Activated CD4-positive, alpha-beta T cell treated with anti-CD3 and anti-CD28 coated beads, Interleukin-2, amount 10 ng/mL, durations not matched to agents 24 days and 14 days (primary cell): Measurements from ENCODE around the gene ZNF384. TPM values are rescaled to one million over a fixed set of nuclear protein-coding genes. Genes with fewer than 3 reads are reported as not detected.

Experiments used
- DNase-seq: peaks from one replicate; pipeline ENCODE4 v3.0.0; 2022
- H3K27ac Mint-ChIP-seq: one replicate; pipeline ENCODE4 v1.8.0; 2022; ENCODE audit warnings: mild to moderate bottlenecking, mixed read lengths
- H3K27me3 Mint-ChIP-seq: one replicate; pipeline ENCODE4 v1.8.0; 2022; ENCODE audit warnings: mixed read lengths
- H3K36me3 Mint-ChIP-seq: one replicate; pipeline ENCODE4 v1.8.0; 2022; ENCODE audit warnings: low read depth, mild to moderate bottlenecking, mixed read lengths
- H3K4me1 Mint-ChIP-seq: one replicate; pipeline ENCODE4 v1.8.0; 2021; ENCODE audit warnings: mixed read lengths
- H3K4me3 Mint-ChIP-seq: one replicate; pipeline ENCODE4 v1.8.0; 2022; ENCODE audit warnings: mild to moderate bottlenecking, moderate library complexity, mixed read lengths
- H3K9me3 Mint-ChIP-seq: one replicate; pipeline ENCODE4 v1.8.0; 2021; ENCODE audit warnings: mixed read lengths
- intact Hi-C: fragments of 100-400 bp; cut with micrococcal nuclease; formaldehyde crosslinking; loops from one replicate; pipeline ENCODE4 v1.15.1; 2023
- total RNA-seq: library from RNA; stranded (reverse); gene quantifications from 2 replicates; pipeline ENCODE4 v1.2.3, GENCODE V29; 2022

The ZNF384 gene
- total RNA-seq, 1 donor from 2014 or later = 84.4 TPM

DNA sequence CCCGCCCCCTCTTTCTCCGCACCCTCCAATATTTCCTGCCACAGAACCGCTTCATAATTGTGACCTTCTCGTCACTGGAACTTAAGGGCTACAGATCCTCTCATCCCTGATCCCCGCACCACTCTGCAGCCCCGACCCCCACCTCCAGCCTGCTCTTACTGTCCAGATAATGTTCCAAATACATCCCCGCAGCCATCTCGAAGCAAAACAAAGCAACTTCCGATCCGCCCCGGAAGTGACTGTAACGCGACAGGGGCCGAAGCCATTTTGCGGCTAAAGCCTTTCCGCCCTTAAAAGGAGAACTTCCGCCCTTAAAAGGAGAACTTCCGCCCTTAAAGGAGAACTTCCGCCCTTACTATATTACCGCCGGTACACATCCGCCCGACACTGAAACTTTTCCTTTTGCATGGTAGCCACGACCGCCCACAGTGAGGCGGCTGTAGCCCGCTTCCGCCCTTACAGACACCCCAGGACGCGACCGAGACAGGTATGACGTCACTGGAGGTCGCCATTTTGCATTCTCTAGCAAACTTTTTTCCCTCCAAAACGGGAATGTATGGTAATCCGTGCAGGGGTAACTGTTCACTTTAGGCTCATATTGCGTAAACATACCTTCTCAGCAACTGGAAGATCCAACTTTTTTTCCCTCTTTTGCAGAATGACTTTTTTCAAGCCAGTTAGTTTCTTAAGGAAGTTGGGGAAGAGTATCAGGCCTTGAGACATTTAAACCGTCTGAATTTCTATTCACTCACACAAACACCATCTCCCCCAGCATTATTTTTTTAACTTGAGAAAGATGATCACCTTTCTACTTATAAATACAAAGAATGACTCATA lies 26.1 kb downstream of the ZNF384 start, which contains the start of gene ING4:
ING4 (minus strand) TSS at position 214 of the 837 bp plus-strand sequence; CDS start at position 196, 18 bp downstream.
- Mint-ChIP-seq H3K4me1 (peaks cover 21% of the 10 kb centered on the region), H3K27ac (peak within 1 kb of the TSS; percentile 96), H3K9me3 (peaks cover 4% of the 10 kb centered on the region), H3K27me3 (peaks cover 2% of the 10 kb centered on the region), H3K36me3 (peaks cover 34% of the 10 kb centered on the region), H3K4me3 (peak within 1 kb of the TSS; percentile 98)
- intact Hi-C loops = loop anchor here (1.0 to 5.0 kb wide), 9 partner anchors 26 to 524 kb away; partner anchors contain the start of genes CHD4, COPS7A, LPAR5 and MRPL51
- peak; percentile 99 for DNase-seq

GRCh38 chr12:6662602-6662905 lies 26.6 kb downstream of the ZNF384 start:
- Mint-ChIP-seq H3K27me3 (peaks cover 2% of the 10 kb centered on the region), H3K27ac (peak overlapping the region; percentile 96), H3K4me1 (peaks cover 21% of the 10 kb centered on the region), H3K36me3 (peaks cover 29% of the 10 kb centered on the region), H3K4me3 (peak overlapping the region; percentile 98), H3K9me3 (peaks cover 4% of the 10 kb centered on the region)
- intact Hi-C loops = loop anchor here (2.0 to 5.0 kb wide), 2 partner anchors 94 to 525 kb away; partner anchors contain the start of genes NOP2 and PEX5
- DNase-seq = no peak

DNA sequence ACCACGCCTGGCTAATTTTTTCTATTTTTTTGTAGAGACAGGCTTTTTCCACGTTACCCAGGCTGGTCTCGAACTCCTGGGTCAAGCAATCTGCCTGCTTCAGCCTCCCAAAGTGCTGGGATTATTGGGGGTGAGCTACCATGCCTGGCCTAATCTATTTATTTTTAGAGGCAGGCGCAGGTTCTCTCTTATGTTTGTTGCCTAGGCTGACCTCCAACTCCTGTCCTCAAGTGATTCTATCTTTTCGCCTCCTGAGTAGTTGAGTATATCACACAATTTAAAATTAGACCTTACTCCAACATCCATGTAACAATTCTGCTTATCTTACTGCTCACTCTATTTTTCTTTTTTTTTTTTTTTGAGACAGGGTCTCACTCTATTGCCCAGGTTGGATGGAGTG lies 35.2 kb downstream of the ZNF384 start:
- no peaks in the 10 kb centered on the region for H3K9me3 Mint-ChIP-seq
- H3K4me3 Mint-ChIP-seq = no peak overlapping the region
- DNase-seq = no peak
- H3K36me3 Mint-ChIP-seq = peaks cover 49% of the 10 kb centered on the region
- intact Hi-C loops = no loop called here
- no peaks in the 10 kb centered on the region for H3K27me3 Mint-ChIP-seq
- no peak overlapping the region for H3K27ac Mint-ChIP-seq
- no peaks in the 10 kb centered on the region for H3K4me1 Mint-ChIP-seq

DNA sequence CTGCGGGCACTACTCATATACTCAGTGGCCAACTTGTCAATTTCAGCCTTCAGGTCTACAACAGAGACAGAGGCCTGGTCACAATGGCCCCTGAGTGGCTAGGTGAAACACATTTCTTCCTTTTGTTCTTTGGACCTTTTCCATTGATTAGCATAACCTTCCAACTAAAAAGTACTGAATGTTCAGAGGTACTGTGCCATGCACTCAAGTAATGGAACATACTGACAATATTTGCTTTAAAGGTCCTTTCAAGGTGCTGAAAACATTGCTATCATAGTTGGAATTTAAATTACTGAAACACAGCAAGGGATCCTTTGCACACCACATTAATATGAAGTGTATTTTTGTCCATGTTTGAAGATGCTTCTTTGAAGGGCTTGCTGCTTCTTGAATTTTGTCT lies 35.8 kb downstream of the ZNF384 start:
- H3K27me3 Mint-ChIP-seq = no peaks in the 10 kb centered on the region
- H3K36me3 Mint-ChIP-seq = peaks cover 47% of the 10 kb centered on the region
- intact Hi-C loops = no loop called here
- no peak overlapping the region for H3K27ac Mint-ChIP-seq
- no peak for DNase-seq
- H3K4me1 Mint-ChIP-seq = no peaks in the 10 kb centered on the region
- H3K9me3 Mint-ChIP-seq = no peaks in the 10 kb centered on the region
- no peak overlapping the region for H3K4me3 Mint-ChIP-seq

DNA sequence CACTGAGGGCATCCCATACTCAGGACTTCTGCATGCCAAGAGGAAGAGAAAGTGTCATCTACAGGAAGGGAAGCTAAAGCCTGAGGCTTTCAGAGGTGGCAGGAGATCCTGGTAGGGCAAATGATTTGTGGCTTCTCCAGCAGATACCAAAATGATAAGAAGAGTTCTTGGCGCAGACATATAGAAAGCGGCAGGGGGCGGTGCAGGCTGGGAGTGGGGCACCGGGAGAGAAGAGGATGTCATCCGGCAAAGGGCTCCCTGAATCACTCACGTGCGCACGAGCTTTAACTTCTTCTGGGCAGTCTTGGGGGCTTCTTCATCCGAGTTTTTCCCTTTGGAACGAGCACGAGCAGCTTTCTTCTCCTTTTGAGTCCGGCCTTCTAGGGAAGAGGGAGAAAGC lies 36.8 kb downstream of the ZNF384 start:
- Mint-ChIP-seq H3K4me3 (no peak overlapping the region), H3K27ac (no peak overlapping the region), H3K9me3 (no peaks in the 10 kb centered on the region), H3K27me3 (no peaks in the 10 kb centered on the region), H3K36me3 (peaks cover 50% of the 10 kb centered on the region), H3K4me1 (peaks cover 2% of the 10 kb centered on the region)
- no peak for DNase-seq
- intact Hi-C loops = no loop called here

DNA sequence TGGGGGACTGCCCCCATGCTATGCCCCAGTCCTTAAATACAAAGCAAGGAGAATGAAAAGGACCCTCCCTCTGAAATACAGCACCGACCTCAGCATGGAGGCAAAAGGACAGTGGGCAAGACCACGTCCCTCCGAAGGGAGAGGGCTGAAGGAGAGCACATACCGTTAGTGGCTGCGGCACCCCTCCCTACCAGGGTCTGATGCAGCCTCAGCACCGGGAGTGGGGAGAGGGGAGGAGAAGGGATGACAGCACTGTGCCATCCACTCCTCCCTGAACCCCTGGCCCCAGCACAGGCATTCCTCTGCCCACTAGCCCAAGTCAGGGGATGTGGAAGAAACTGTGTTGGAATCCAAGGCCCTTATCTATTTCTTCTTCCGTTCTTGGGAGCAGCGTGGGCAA lies 38.3 kb downstream of the ZNF384 start:
- no peak overlapping the region for H3K4me3 Mint-ChIP-seq
- H3K4me1 Mint-ChIP-seq = peaks cover 10% of the 10 kb centered on the region
- no peak for DNase-seq
- no peaks in the 10 kb centered on the region for H3K9me3 Mint-ChIP-seq
- intact Hi-C loops = no loop called here
- H3K27me3 Mint-ChIP-seq = peaks cover 2% of the 10 kb centered on the region
- peaks cover 48% of the 10 kb centered on the region for H3K36me3 Mint-ChIP-seq
- no peak overlapping the region for H3K27ac Mint-ChIP-seq

GRCh38 chr12:6647083-6647604 lies 42.0 kb downstream of the ZNF384 start, which contains the start of gene ACRBP:
Gene ACRBP, minus strand, starts transcription at chr12:6647432. Its CDS starts 66 bp downstream, at chr12:6647366.
- peaks cover 16% of the 10 kb centered on the region for H3K4me1 Mint-ChIP-seq
- peak; percentile 86 for DNase-seq
- peak within 1 kb of the TSS; percentile 68 for H3K4me3 Mint-ChIP-seq
- peak within 1 kb of the TSS; percentile 56 for H3K27ac Mint-ChIP-seq
- H3K9me3 Mint-ChIP-seq = peaks cover 14% of the 10 kb centered on the region
- peaks cover 5% of the 10 kb centered on the region for H3K27me3 Mint-ChIP-seq
- intact Hi-C loops = no loop called here
- H3K36me3 Mint-ChIP-seq = peaks cover 43% of the 10 kb centered on the region

GRCh38 chr12:6646276-6647082 lies 42.7 kb downstream of the ZNF384 start:
- intact Hi-C loops = no loop called here
- peaks cover 9% of the 10 kb centered on the region for H3K27me3 Mint-ChIP-seq

DNA sequence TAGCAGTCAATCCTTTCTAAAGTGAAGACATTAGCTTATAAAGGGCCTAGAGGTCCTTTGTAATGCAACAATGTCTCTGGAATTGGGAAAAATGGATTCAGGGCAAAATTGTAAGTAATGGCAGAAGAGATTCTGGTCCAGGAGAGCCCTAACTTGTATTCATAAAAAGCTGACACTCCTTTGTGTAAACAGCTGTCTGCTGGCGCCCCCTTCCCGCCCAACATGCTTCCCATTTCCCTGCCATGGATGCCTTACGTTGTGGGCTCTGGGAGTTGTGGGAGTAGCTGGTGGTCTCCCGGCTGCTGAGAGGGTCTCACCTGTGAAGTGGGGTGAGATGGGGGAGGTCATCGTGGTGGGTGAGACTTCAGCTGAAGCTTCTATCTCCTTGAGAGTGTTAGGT lies 44.3 kb downstream of the ZNF384 start:
- H3K4me3 Mint-ChIP-seq = no peak overlapping the region
- H3K36me3 Mint-ChIP-seq = peaks cover 30% of the 10 kb centered on the region
- intact Hi-C loops = no loop called here
- peaks cover 15% of the 10 kb centered on the region for H3K27me3 Mint-ChIP-seq
- no peak for DNase-seq
- peaks cover 19% of the 10 kb centered on the region for H3K4me1 Mint-ChIP-seq
- H3K27ac Mint-ChIP-seq = no peak overlapping the region
- peaks cover 17% of the 10 kb centered on the region for H3K9me3 Mint-ChIP-seq

More at GRCh38 chr12:6646276-6647082, 42.7 kb downstream of the ZNF384 start:
- peak overlapping the region; percentile 56 for H3K27ac Mint-ChIP-seq
- H3K36me3 Mint-ChIP-seq = peaks cover 41% of the 10 kb centered on the region
- peaks cover 17% of the 10 kb centered on the region for H3K9me3 Mint-ChIP-seq
- DNase-seq = no peak
- H3K4me1 Mint-ChIP-seq = peaks cover 16% of the 10 kb centered on the region
- peak overlapping the region; percentile 68 for H3K4me3 Mint-ChIP-seq

DNA sequence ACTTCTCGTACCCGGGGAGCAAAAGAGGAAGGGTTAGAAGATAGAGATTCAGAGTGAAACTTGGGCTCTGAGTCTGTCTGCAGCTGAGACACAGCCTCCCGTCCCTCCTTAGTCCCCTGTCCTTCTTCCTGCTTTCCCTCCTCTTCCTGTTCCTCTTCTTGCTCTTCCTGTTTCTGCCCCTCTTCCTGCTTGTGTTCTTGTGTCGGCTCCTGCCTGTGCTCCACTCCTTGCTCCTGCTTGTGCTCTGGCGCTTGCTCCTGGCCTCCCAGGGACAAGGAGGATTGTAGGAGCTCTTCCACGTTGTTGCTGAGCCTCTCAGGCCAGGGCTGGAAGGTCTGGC lies 44.9 kb downstream of the ZNF384 start:
- intact Hi-C loops = no loop called here
- Mint-ChIP-seq H3K4me1 (peaks cover 21% of the 10 kb centered on the region), H3K9me3 (peaks cover 17% of the 10 kb centered on the region)

DNA sequence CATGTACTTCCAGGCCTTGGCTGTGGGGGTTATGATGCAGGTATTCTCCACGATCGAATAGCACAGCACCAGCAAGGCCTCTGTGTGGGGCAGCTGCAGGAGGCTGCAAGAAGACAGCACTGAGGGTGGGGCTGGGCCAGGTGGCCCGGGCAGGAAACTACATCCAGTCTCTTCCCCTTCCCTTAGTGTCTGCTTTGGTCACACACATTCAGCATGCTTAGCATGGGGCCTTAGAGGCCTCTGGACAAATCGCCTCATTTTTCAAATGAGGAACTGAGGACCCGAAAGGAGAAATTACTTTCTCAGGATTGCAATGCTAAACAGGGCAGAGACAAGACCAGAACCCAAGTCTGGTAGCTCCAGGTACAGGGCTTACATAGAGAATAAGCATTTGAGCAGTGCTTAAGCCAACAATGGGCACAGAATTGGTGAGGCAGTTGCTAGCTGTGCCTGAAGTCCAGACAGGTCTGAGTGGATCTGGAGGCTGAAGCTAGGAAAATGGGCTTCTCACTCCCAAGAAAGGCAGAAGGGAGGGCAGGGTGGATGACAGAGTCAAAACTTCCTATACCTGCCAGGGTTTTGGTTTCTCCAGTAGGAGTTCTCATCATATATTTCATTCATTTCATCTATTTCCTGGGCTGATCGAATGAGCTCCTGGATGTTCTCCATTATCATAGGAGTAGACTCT lies 45.5 kb downstream of the ZNF384 start:
- no peak for DNase-seq
- H3K4me3 Mint-ChIP-seq = no peak overlapping the region
- H3K9me3 Mint-ChIP-seq = peaks cover 17% of the 10 kb centered on the region
- H3K4me1 Mint-ChIP-seq = peaks cover 21% of the 10 kb centered on the region
- peaks cover 30% of the 10 kb centered on the region for H3K36me3 Mint-ChIP-seq
- intact Hi-C loops = no loop called here
- no peak overlapping the region for H3K27ac Mint-ChIP-seq
- H3K27me3 Mint-ChIP-seq = peaks cover 15% of the 10 kb centered on the region

More for the DNA sequence above, 44.9 kb downstream of the ZNF384 start:
- Mint-ChIP-seq H3K27me3 (peaks cover 15% of the 10 kb centered on the region), H3K4me3 (no peak overlapping the region), H3K27ac (peak overlapping the region; percentile 20), H3K36me3 (peaks cover 30% of the 10 kb centered on the region)
- DNase-seq = no peak

DNA sequence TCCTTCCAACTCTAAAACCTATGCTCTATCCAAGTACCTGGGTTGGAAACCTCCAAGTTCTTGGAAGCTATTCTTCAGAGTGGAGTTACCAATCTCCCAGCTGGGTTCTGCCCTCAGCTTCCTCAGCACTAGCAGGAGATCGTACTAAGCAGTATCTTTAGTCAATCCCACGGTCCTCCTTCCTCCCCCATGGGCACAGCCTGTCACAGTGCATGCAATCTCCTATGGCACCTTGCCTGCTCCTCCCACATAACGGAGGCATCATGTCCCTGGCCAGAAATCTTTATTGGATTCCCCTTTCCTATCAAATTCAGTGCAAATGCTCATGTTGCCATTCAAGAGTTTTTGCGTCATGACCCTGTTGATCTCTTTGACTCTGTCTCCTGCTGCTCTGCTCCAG lies 48.0 kb downstream of the ZNF384 start:
- no peak overlapping the region for H3K27ac Mint-ChIP-seq
- intact Hi-C loops = no loop called here
- H3K4me1 Mint-ChIP-seq = peaks cover 14% of the 10 kb centered on the region
- H3K36me3 Mint-ChIP-seq = peaks cover 15% of the 10 kb centered on the region
- H3K9me3 Mint-ChIP-seq = peaks cover 17% of the 10 kb centered on the region
- H3K27me3 Mint-ChIP-seq = peaks cover 14% of the 10 kb centered on the region
- DNase-seq = no peak
- H3K4me3 Mint-ChIP-seq = no peak overlapping the region

DNA sequence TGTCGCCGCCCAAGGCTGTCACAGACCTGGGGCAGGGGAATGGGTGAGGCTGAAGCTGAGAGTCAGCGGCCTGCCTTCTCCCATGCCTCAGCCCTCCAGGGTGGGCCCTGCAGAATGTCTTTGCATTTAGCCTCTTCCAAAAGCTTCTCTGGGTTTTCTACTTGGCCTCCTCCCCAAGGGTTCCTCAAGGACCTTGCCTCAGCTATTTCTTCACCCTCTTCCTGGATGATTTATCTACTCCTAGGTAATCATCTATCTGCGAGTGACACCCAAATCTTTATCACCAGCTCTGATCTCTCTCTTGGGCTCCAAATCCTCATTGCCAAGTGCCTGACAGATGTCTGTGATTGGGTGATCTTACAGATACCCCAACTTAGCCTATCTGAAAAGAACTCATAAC lies 48.7 kb downstream of the ZNF384 start:
- peaks cover 14% of the 10 kb centered on the region for H3K27me3 Mint-ChIP-seq
- H3K4me3 Mint-ChIP-seq = no peak overlapping the region
- no peak for DNase-seq
- peaks cover 14% of the 10 kb centered on the region for H3K36me3 Mint-ChIP-seq
- H3K9me3 Mint-ChIP-seq = peaks cover 17% of the 10 kb centered on the region
- peaks cover 20% of the 10 kb centered on the region for H3K4me1 Mint-ChIP-seq
- no peak overlapping the region for H3K27ac Mint-ChIP-seq
- intact Hi-C loops = no loop called here
